Upper lobe of left lung (tissue), 4 donors: ENCODE data around the gene GPC5.

Experiments
- EP300 ChIP-seq, 4 donors: sonication (generic); formaldehyde crosslinking; IDR thresholded peaks; one replicate each; pipeline ENCODE4 v1.5.1; 2017; ENCODE audit warnings: antibody characterized with exemption in 4 of 4, control low read depth in 2 of 4
- TF ChIP-seq, protein P1 (sequence below), 6 experiments: fragments of 450-650 bp in 4 of 6; fragments of 200-600 bp in 2 of 6; sonication (generic) in 2 of 6; IDR thresholded peaks; one replicate each; pipeline ENCODE4 v1.5.1; 2016 to 2019; ENCODE audit warnings: antibody characterized with exemption in 6 of 6

DNA sequence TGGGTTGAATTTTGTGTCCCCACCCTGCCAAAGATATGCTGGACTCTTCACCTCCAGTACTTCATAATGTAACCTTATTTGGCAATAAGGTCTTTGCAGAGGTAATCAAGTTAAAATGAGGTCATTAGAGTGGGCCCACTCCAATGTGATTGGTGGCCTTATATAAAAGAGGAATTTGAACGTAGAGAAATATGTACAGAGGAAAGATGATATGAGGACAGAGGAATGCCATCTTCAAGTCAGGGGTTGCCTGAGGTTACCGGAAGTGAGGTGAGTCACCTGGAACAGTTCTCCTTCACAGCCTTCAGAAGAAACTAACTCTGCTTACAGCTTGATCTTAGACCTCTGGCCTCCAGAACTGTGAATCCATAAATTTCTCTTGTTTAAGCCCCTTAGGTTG is 69.9 kb downstream of the GPC5 start:
- TF ChIP-seq, protein P1, sequence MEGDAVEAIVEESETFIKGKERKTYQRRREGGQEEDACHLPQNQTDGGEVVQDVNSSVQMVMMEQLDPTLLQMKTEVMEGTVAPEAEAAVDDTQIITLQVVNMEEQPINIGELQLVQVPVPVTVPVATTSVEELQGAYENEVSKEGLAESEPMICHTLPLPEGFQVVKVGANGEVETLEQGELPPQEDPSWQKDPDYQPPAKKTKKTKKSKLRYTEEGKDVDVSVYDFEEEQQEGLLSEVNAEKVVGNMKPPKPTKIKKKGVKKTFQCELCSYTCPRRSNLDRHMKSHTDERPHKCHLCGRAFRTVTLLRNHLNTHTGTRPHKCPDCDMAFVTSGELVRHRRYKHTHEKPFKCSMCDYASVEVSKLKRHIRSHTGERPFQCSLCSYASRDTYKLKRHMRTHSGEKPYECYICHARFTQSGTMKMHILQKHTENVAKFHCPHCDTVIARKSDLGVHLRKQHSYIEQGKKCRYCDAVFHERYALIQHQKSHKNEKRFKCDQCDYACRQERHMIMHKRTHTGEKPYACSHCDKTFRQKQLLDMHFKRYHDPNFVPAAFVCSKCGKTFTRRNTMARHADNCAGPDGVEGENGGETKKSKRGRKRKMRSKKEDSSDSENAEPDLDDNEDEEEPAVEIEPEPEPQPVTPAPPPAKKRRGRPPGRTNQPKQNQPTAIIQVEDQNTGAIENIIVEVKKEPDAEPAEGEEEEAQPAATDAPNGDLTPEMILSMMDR (IDR thresholded peaks at IDR 0.05): no peak
- no peak for TF ChIP-seq EP300 (IDR thresholded peaks at IDR 0.05)
